NCI-H146 treated with DMSO at 0.1 percent for 48 hours (cell line): ENCODE results near the gene RAB5IF.
"Not testable (repeated sequence)": the region's sequence is repeated elsewhere in the genome, so short reads cannot be mapped to it uniquely, and the experiment has no call there.

Experiments used
- DNase-seq: peaks from one replicate; lab custom pipeline; 2025; ENCODE audit not compliant: unreplicated experiment; lab: John Stamatoyannopoulos, UW

RAB5IF gene

GRCh38 chr20:36605399-36606157, at the start of gene RAB5IF:
RAB5IF (plus strand) TSS chr20:36605779; CDS start chr20:36605952, 173 bp downstream.
- peak; percentile 98 for DNase-seq

GRCh38 chr20:36562724-36563123, 42.9 kb upstream of the RAB5IF start:
- DNase-seq, result no peak

GRCh38 chr20:36563374-36563773, 42.2 kb upstream of the RAB5IF start:
- DNase-seq, result no peak

GRCh38 chr20:36564078-36564725, 41.4 kb upstream of the RAB5IF start:
- DNase-seq, result not testable (repeated sequence)

- not testable (repeated sequence) for DNase-seq
Measured at GRCh38 chr20:36564726-36565121, 40.9 kb upstream of the RAB5IF start.

GRCh38 chr20:36565520-36565919, 40.1 kb upstream of the RAB5IF start:
- DNase-seq, result no peak

GRCh38 chr20:36569847-36570429, 35.6 kb upstream of the RAB5IF start:
- DNase-seq, result no peak

- DNase-seq, result peak; percentile 18
Measured at GRCh38 chr20:36571564-36572504, 33.7 kb upstream of the RAB5IF start.

GRCh38 chr20:36572701-36573102, 32.9 kb upstream of the RAB5IF start:
- DNase-seq, result no peak

- DNase-seq, result peak; percentile 70
Measured at GRCh38 chr20:36573103-36573797, 32.3 kb upstream of the RAB5IF start, which contains the start of gene TGIF2. TGIF2 (plus strand) TSS chr20:36573597; CDS start chr20:36578775, 5,178 bp downstream.

GRCh38 chr20:36573798-36574365, 31.7 kb upstream of the RAB5IF start:
- DNase-seq, result no peak

GRCh38 chr20:36574366-36575135, 31.0 kb upstream of the RAB5IF start:
- DNase-seq, result no peak

- no peak for DNase-seq
Measured at GRCh38 chr20:36576081-36576445, 29.5 kb upstream of the RAB5IF start.

- no peak for DNase-seq
Measured at GRCh38 chr20:36578356-36579041, 27.1 kb upstream of the RAB5IF start.

- no peak for DNase-seq
Measured at GRCh38 chr20:36579996-36580545, 25.5 kb upstream of the RAB5IF start.

GRCh38 chr20:36582322-36582721, 23.3 kb upstream of the RAB5IF start:
- no peak for DNase-seq

- DNase-seq, result no peak
Measured at GRCh38 chr20:36582821-36583220, 22.8 kb upstream of the RAB5IF start.

- no peak for DNase-seq
Measured at GRCh38 chr20:36584018-36584481, 21.5 kb upstream of the RAB5IF start.
